HEK293 (cell line): Measurements from ENCODE around the gene COL25A1.

Experiments used
- CTCF ChIA-PET: fragments of 350-600 bp; formaldehyde crosslinking; extraction: SDS; loops from one replicate; lab custom pipeline; 2021; ENCODE audit warnings: antibody characterized with exemption; lab: Yijun Ruan, JAX
- POLR2A ChIA-PET: fragments of 300-600 bp; formaldehyde crosslinking; extraction: SDS; loops from one replicate; lab custom pipeline; 2020; ENCODE audit warnings: antibody characterized with exemption, inconsistent platforms; lab: Yijun Ruan, JAX
- H3K27ac ChIP-seq: fragments of 200-500 bp; sonication (Bioruptor generic); 2 replicates; pipeline ENCODE4 v1.5.1; 2014; ENCODE audit warnings: low read depth, low read length, control low read depth, inconsistent platforms; ENCODE audit errors: extremely low read depth
- H3K36me3 ChIP-seq, 2 experiments: fragments of 200-500 bp in 1 of 2; sonication (Bioruptor generic) in 1 of 2; 1 replicate in 1 of 2; 2 replicates in 1 of 2; pipeline ENCODE4 v1.5.1; 2014 to 2017; ENCODE audit warnings: inconsistent platforms in 2 of 2, low read length in 2 of 2; ENCODE audit not compliant: control insufficient read depth in 2 of 2, insufficient read depth in 1 of 2
- H3K4me1 ChIP-seq: fragments of 200-500 bp; sonication (Bioruptor generic); 2 replicates; pipeline ENCODE4 v1.5.1; 2014; ENCODE audit warnings: mild to moderate bottlenecking, low read length, inconsistent platforms; ENCODE audit not compliant: control insufficient read depth, insufficient read depth
- H3K4me3 ChIP-seq: 2 replicates; pipeline ENCODE4 v1.5.1; 2011; ENCODE audit warnings: low read depth, mild to moderate bottlenecking, control low read depth, low read length, moderate library complexity
- H3K9me3 ChIP-seq: fragments of 200-500 bp; sonication (Bioruptor generic); 2 replicates; pipeline ENCODE4 v1.5.1; 2014; ENCODE audit warnings: low read depth, low read length, inconsistent platforms; ENCODE audit not compliant: control insufficient read depth, insufficient read depth
- GFI1B ChIP-seq: fragments of 450-650 bp; formaldehyde crosslinking; IDR thresholded peaks from 2 replicates; pipeline ENCODE4 v1.5.1; 2016; ENCODE audit warnings: missing biosample characterization, missing genetic modification characterization
- MZF1 ChIP-seq: fragments of 450-650 bp; formaldehyde crosslinking; IDR thresholded peaks from 2 replicates; pipeline ENCODE4 v1.5.1; 2017; ENCODE audit warnings: missing biosample characterization, missing genetic modification characterization, borderline replicate concordance
- PRDM6 ChIP-seq: fragments of 450-650 bp; formaldehyde crosslinking; IDR thresholded peaks from 2 replicates; pipeline ENCODE4 v1.5.1; 2017; ENCODE audit warnings: missing biosample characterization, missing genetic modification characterization
- ZBTB17 ChIP-seq: fragments of 450-650 bp; formaldehyde crosslinking; IDR thresholded peaks from 2 replicates; pipeline ENCODE4 v1.5.1; 2016; ENCODE audit warnings: missing biosample characterization, missing genetic modification characterization
- ZFHX2 ChIP-seq: fragments of 450-650 bp; formaldehyde crosslinking; conservative IDR thresholded peaks from 2 replicates; pipeline ENCODE4 v1.5.1; 2016; ENCODE audit warnings: missing biosample characterization, missing genetic modification characterization
- ZNF132 ChIP-seq: fragments of 450-650 bp; formaldehyde crosslinking; IDR thresholded peaks from 2 replicates; pipeline ENCODE4 v1.5.1; 2017; ENCODE audit warnings: missing biosample characterization, missing genetic modification characterization, borderline replicate concordance
- ZNF146 ChIP-seq: fragments of 450-650 bp; formaldehyde crosslinking; IDR thresholded peaks from 2 replicates; pipeline ENCODE4 v1.5.1; 2016; ENCODE audit warnings: missing biosample characterization, missing genetic modification characterization
- ZNF155 ChIP-seq: fragments of 450-650 bp; formaldehyde crosslinking; IDR thresholded peaks from 2 replicates; pipeline ENCODE4 v1.5.1; 2016; ENCODE audit warnings: missing biosample characterization, missing genetic modification characterization
- ZNF211 ChIP-seq: fragments of 450-650 bp; formaldehyde crosslinking; IDR thresholded peaks from 2 replicates; pipeline ENCODE4 v1.5.1; 2016; ENCODE audit warnings: low read depth, missing biosample characterization, missing genetic modification characterization
- ZNF280C ChIP-seq: fragments of 450-650 bp; formaldehyde crosslinking; IDR thresholded peaks from 2 replicates; pipeline ENCODE4 v1.5.1; 2016; ENCODE audit warnings: missing biosample characterization, missing genetic modification characterization
- ZNF529 ChIP-seq: fragments of 450-650 bp; formaldehyde crosslinking; IDR thresholded peaks from 2 replicates; pipeline ENCODE4 v1.5.1; 2017; ENCODE audit warnings: missing genetic modification characterization, missing biosample characterization; ENCODE audit not compliant: insufficient replicate concordance
- ZNF658 ChIP-seq: fragments of 450-650 bp; formaldehyde crosslinking; IDR thresholded peaks from 2 replicates; pipeline ENCODE4; 2016; ENCODE audit warnings: missing biosample characterization, missing genetic modification characterization
- ZNF670 ChIP-seq: fragments of 450-650 bp; formaldehyde crosslinking; IDR thresholded peaks from 2 replicates; pipeline ENCODE4 v1.5.1; 2016; ENCODE audit warnings: missing biosample characterization, missing genetic modification characterization, low read depth
- ZNF677 ChIP-seq: fragments of 450-650 bp; IDR thresholded peaks from 2 replicates; pipeline ENCODE4 v1.5.0; 2018; ENCODE audit warnings: missing biosample characterization, mild to moderate bottlenecking, missing genetic modification characterization, moderate library complexity
- TF ChIP-seq, protein P1 (sequence below): fragments of 450-650 bp; formaldehyde crosslinking; IDR thresholded peaks from 2 replicates; pipeline ENCODE4 v1.5.1; 2016; ENCODE audit warnings: missing biosample characterization, missing genetic modification characterization, borderline replicate concordance

COL25A1 gene

GRCh38 chr4:108787106-108787505 is 515.4 kb downstream of the COL25A1 start (continued):
- TF ChIP-seq, protein P1, sequence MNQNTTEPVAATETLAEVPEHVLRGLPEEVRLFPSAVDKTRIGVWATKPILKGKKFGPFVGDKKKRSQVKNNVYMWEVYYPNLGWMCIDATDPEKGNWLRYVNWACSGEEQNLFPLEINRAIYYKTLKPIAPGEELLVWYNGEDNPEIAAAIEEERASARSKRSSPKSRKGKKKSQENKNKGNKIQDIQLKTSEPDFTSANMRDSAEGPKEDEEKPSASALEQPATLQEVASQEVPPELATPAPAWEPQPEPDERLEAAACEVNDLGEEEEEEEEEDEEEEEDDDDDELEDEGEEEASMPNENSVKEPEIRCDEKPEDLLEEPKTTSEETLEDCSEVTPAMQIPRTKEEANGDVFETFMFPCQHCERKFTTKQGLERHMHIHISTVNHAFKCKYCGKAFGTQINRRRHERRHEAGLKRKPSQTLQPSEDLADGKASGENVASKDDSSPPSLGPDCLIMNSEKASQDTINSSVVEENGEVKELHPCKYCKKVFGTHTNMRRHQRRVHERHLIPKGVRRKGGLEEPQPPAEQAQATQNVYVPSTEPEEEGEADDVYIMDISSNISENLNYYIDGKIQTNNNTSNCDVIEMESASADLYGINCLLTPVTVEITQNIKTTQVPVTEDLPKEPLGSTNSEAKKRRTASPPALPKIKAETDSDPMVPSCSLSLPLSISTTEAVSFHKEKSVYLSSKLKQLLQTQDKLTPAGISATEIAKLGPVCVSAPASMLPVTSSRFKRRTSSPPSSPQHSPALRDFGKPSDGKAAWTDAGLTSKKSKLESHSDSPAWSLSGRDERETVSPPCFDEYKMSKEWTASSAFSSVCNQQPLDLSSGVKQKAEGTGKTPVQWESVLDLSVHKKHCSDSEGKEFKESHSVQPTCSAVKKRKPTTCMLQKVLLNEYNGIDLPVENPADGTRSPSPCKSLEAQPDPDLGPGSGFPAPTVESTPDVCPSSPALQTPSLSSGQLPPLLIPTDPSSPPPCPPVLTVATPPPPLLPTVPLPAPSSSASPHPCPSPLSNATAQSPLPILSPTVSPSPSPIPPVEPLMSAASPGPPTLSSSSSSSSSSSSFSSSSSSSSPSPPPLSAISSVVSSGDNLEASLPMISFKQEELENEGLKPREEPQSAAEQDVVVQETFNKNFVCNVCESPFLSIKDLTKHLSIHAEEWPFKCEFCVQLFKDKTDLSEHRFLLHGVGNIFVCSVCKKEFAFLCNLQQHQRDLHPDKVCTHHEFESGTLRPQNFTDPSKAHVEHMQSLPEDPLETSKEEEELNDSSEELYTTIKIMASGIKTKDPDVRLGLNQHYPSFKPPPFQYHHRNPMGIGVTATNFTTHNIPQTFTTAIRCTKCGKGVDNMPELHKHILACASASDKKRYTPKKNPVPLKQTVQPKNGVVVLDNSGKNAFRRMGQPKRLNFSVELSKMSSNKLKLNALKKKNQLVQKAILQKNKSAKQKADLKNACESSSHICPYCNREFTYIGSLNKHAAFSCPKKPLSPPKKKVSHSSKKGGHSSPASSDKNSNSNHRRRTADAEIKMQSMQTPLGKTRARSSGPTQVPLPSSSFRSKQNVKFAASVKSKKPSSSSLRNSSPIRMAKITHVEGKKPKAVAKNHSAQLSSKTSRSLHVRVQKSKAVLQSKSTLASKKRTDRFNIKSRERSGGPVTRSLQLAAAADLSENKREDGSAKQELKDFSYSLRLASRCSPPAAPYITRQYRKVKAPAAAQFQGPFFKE (tag by site-specific recombination), result no peak
- no peak for TF ChIP-seq ZNF132 (tag by site-specific recombination)
- no peak for TF ChIP-seq GFI1B
- TF ChIP-seq ZFHX2, result no peak
- no peak for TF ChIP-seq ZBTB17 (tag by site-specific recombination)
- TF ChIP-seq, all 188 proteins: peak for 0

- Histone ChIP-seq H3K9me3 (no peaks in the 10 kb centered on the region), H3K4me1 (no peaks in the 10 kb centered on the region), H3K4me3 (no peak overlapping the region), H3K36me3 (no peaks in the 10 kb centered on the region), H3K27ac (no peak overlapping the region)
- no peak for TF ChIP-seq ZNF280C
- TF ChIP-seq MZF1 (tag by site-specific recombination), result no peak
- no peak for TF ChIP-seq ZNF658 (tag by site-specific recombination)
- TF ChIP-seq ZNF146 (tag by site-specific recombination), result no peak
- CTCF ChIA-PET, result no interaction called here
- POLR2A ChIA-PET, result no interaction called here
Measured at GRCh38 chr4:108786351-108786750, 516.1 kb downstream of the COL25A1 start.

DNA sequence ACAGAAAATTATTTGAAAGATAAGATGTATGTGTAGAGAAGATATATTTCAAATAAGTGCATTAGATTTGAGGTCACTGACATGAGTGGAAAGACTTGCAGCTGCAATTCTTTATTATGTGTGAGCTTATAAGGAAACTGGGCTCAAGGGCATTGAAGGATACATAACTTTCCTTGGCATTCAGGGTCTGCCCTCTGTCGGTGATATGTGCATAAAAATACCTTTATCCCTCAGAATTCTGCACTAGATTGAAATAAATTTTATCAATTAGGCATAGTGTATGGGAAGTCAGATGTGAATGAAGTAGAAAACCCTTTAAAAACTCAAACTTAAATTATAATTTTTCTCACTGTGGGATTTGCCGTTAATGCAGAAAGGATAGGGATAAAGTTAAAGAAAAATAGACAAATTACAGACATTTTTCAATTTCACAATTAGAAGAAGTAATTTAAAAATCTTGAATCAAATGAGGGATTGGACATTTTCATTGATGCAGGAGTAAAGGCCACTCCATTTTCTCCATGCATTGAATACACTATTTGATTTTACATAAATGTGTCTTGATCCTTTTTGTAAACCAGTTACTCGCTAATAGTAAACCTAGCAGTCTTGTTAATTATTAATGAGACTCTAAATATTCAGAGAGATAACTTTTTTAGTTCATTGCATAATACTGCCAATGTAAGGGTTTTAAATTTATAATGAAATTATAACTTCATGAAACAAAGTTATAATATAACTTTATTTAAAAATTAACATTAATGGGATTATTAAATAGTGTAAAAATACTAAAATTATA is 518.6 kb downstream of the COL25A1 start:
- ChIA-PET POLR2A (no interaction called here), CTCF (interaction anchor here (0.7 to 0.8 kb wide), 2 partner anchors 35 to 97 kb away, joined by 3 to 4 read pairs; no protein-coding TSS in a partner anchor)
- no peak overlapping the region for H3K27ac ChIP-seq
- H3K36me3 ChIP-seq, result no peaks in the 10 kb centered on the region
- H3K9me3 ChIP-seq, result no peaks in the 10 kb centered on the region
- no peaks in the 10 kb centered on the region for H3K4me1 ChIP-seq
- no peak overlapping the region for H3K4me3 ChIP-seq
- TF ChIP-seq ZNF529, result no peak
- no peak for TF ChIP-seq ZNF155
- TF ChIP-seq ZNF670 (tag by site-specific recombination), result no peak
- TF ChIP-seq, protein P1 (tag by site-specific recombination), result no peak
- no peak for TF ChIP-seq PRDM6 (tag by site-specific recombination)
- no peak for TF ChIP-seq ZNF677
- TF ChIP-seq ZNF211 (tag by site-specific recombination), result no peak
